ACC112 (cell line): ENCODE data around the gene MINDY4.

Experiments
- H2AFZ ChIP-seq: fragments of 200-600 bp; sonication (generic); one replicate; pipeline ENCODE4 v1.6.0; 2017; ENCODE audit warnings: antibody characterized with exemption, low read length; ENCODE audit not compliant: unreplicated experiment
- H3K27ac ChIP-seq: fragments of 200-600 bp; sonication (generic); 2 replicates; pipeline ENCODE4 v1.5.1; 2014; ENCODE audit warnings: low read depth, mild to moderate bottlenecking, antibody characterized with exemption, low read length, moderate library complexity
- H3K27me3 ChIP-seq: fragments of 200-600 bp; sonication (generic); 2 replicates; pipeline ENCODE4 v1.6.1; 2014; ENCODE audit warnings: mild to moderate bottlenecking, antibody characterized with exemption, low read length, moderate library complexity, mixed read lengths; ENCODE audit not compliant: insufficient read depth
- H3K36me3 ChIP-seq: fragments of 200-600 bp; sonication (generic); 2 replicates; pipeline ENCODE4 v1.6.1; 2016; ENCODE audit warnings: mild to moderate bottlenecking, antibody characterized with exemption, low read length, moderate library complexity, mixed read lengths; ENCODE audit not compliant: insufficient read depth
- H3K4me1 ChIP-seq: fragments of 200-600 bp; sonication (generic); one replicate; pipeline ENCODE4 v1.6.1; 2016; ENCODE audit warnings: low read length, mixed read lengths; ENCODE audit not compliant: insufficient read depth, unreplicated experiment, control insufficient read depth
- H3K4me3 ChIP-seq: fragments of 200-600 bp; sonication (generic); 2 replicates; pipeline ENCODE4 v1.5.1; 2014; ENCODE audit warnings: mild to moderate bottlenecking, low read depth, low read length
- H3K79me2 ChIP-seq: fragments of 200-600 bp; sonication (generic); one replicate; pipeline ENCODE4 v1.6.0; 2016; ENCODE audit warnings: low read length; ENCODE audit not compliant: control insufficient read depth, unreplicated experiment, insufficient read depth

Gene MINDY4

DNA sequence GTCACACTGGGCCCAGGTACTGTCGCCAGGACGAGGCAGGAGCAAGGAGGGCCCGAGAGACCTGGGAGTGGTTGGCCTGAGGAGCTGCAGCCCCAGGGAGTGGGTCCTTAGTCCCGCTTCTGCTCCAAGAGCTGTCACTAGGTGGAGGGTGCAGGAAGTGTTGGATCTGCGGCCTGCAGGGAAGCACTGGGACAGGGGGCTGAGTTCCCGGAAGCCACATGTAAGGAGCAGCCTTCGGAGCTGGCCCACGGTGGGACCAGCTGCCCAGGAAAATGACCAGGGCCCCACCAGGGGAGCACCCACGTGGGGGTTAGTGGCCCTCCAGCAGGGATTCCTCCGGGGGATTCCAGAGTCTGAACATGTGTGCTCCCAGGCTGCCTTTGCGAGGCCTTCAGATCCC, 131.2 kb downstream of the MINDY4 start:
- Histone ChIP-seq H2AFZ (no peak overlapping the region), H3K4me3 (no peak overlapping the region), H3K36me3 (no peaks in the 10 kb centered on the region), H3K27ac (no peak overlapping the region), H3K27me3 (no peaks in the 10 kb centered on the region; the same call in 1 of the 2 replicates), H3K79me2 (no peaks in the 10 kb centered on the region), H3K4me1 (peaks cover 12% of the 10 kb centered on the region)

DNA sequence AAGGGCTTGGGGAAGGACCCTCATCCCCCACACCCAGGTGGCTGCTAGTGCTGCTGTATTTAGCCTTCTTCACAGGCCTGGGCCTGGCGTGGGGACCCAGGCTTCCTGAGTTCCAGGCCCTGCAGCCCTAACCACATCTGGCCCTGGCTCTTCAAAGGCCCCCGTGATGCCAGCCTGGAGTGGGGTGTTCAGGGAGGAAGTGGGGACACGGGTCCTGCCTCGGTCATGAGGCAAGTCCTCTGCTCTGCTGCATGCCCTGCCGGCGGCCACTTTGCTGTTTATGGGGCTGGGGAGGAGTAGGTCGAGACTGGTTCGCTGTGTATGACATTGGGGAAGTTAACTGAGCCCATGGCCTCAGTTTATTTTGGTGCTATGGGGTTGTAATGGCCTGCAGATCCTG, 131.9 kb downstream of the MINDY4 start:
- no peaks in the 10 kb centered on the region; the same call in 1 of the 2 replicates for H3K27me3 ChIP-seq
- H3K4me1 ChIP-seq: peaks cover 12% of the 10 kb centered on the region
- H3K79me2 ChIP-seq: no peaks in the 10 kb centered on the region
- no peaks in the 10 kb centered on the region for H3K36me3 ChIP-seq
- no peak overlapping the region for H2AFZ ChIP-seq
- H3K4me3 ChIP-seq: no peak overlapping the region
- no peak overlapping the region for H3K27ac ChIP-seq

DNA sequence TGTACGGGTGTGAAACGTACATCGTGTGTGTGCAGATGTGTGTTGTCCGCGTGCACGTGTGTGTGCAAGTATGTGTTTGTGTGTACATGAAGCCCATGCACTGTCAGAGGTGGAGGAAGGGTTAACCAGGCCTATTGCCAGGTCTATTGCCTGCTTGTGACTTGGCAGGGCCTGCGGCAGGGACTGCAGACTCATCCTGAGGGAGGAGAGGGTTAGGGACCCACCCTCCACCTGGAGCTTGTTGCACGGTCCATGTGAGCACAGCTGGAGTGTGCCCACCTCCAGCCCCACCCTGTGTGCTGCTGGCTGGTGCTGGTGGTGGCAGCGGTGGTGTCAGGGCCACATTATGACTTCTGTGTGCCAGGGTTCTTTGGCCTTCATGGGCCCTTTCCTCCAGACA, 133.3 kb downstream of the MINDY4 start:
- Histone ChIP-seq H3K79me2 (no peaks in the 10 kb centered on the region), H3K36me3 (no peaks in the 10 kb centered on the region), H3K27ac (no peak overlapping the region), H2AFZ (no peak overlapping the region), H3K27me3 (no peaks in the 10 kb centered on the region), H3K4me3 (no peak overlapping the region), H3K4me1 (peaks cover 12% of the 10 kb centered on the region)

DNA sequence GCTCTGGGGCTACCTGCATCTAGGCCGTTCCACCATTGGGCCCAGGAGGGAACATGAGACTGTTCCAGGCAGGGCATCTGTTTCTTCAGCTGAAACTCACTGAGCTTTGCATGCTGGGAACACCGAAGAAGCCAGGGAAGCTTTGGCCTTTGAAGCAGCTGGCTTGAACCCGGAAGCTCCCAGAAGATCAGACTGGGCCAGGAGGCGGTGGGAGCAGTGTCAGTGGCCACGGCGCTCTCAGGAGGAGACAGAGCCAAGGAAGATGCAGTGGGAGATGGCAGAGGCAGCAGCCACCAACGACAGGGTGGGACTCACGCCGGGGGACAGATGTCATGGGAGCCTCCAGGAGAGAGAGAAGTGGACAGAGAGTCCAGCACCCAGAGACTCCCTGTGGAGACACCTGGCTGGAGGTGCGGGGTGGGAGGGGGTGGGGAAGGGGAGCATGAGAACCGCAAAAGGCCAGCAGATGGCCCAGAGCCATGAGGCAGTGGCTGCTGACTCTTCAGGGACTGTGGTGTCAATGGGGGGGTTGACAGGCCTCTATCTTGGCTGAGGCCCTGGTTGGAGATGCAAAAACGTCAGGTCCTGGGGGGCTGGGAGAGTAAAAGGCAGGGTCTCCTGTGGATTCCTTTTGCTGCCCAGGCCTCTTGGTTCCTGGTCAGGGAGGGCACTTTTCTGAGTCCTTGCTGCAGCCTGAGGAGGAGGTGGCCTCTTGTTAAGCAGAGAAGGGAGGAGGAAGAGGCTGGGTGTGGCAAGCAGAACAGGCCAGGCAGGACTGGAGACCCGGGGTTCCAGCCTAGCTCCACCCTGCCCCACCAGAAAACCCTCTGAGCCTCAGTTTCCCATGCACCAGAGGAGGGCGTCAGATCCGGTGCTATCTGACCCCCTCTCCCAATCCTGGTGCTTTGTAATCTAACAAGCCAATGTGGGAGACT, 134.1 kb downstream of the MINDY4 start:
- H3K27me3 ChIP-seq: no peaks in the 10 kb centered on the region
- peaks cover 12% of the 10 kb centered on the region for H3K4me1 ChIP-seq
- H3K4me3 ChIP-seq: no peak overlapping the region
- no peak overlapping the region for H3K27ac ChIP-seq
- H2AFZ ChIP-seq: no peak overlapping the region
- H3K79me2 ChIP-seq: no peaks in the 10 kb centered on the region
- no peaks in the 10 kb centered on the region for H3K36me3 ChIP-seq

DNA sequence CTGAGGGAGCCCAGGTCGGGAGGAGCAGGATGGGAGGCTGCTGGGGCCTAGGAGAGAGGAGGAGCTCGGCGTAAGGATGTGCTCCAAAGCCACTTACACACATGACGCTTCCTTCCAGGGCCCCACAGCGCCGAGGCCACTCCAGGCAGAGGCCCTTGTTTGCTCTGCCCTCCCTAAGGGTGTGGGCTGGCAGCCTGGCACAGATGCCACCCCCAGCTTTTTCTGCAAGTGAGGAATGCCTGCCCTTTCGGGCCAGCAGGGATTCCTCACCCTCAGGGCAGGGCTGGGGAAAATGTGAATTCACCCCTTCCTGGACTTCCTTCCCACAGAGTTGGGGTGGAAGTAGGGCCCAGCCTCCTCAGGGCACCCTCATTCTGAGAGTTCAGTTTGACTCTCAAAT, 134.8 kb downstream of the MINDY4 start:
- no peaks in the 10 kb centered on the region for H3K36me3 ChIP-seq
- H2AFZ ChIP-seq: no peak overlapping the region
- no peak overlapping the region for H3K27ac ChIP-seq
- H3K4me3 ChIP-seq: no peak overlapping the region
- no peaks in the 10 kb centered on the region for H3K27me3 ChIP-seq
- no peaks in the 10 kb centered on the region for H3K79me2 ChIP-seq
- H3K4me1 ChIP-seq: peaks cover 12% of the 10 kb centered on the region

DNA sequence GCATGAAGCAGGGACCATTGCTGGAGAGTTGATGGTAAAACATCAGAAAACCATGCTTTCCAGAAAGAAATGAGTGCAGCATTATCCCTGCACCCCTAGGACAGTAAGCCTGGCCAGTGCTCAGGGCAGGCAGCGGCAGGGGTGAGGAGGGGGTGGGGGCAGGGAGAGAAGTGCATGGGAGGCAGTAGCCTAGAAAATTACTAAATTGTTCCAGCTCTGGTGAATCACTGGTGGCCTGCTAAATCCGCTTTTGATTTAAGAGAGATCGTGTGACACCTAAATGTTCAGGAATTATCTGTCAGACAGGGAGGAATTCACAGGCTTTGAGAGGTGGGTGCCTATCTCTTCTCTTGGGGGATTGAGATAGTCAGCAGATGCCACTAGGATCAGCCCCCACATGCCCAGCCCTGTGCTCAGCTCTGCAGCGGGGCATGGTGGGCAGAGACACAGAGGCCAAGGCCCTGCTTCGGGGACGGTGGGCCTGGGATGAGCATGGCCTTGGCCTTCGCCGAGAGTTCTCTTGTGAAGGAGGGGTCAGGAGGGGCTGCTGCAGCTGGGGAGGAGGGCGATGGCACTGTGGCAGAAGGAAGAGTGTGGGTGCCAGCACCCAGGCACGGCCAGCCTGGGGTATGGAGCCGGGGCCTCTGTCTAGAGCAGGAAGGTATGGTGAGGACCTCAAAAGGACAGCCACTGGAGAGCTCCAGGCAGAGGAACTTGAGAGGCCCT, 135.5 kb downstream of the MINDY4 start:
- H3K27ac ChIP-seq: no peak overlapping the region
- no peak overlapping the region for H3K4me3 ChIP-seq
- no peaks in the 10 kb centered on the region for H3K27me3 ChIP-seq
- H3K4me1 ChIP-seq: peaks cover 12% of the 10 kb centered on the region
- no peaks in the 10 kb centered on the region for H3K79me2 ChIP-seq
- H3K36me3 ChIP-seq: no peaks in the 10 kb centered on the region
- H2AFZ ChIP-seq: no peak overlapping the region

DNA sequence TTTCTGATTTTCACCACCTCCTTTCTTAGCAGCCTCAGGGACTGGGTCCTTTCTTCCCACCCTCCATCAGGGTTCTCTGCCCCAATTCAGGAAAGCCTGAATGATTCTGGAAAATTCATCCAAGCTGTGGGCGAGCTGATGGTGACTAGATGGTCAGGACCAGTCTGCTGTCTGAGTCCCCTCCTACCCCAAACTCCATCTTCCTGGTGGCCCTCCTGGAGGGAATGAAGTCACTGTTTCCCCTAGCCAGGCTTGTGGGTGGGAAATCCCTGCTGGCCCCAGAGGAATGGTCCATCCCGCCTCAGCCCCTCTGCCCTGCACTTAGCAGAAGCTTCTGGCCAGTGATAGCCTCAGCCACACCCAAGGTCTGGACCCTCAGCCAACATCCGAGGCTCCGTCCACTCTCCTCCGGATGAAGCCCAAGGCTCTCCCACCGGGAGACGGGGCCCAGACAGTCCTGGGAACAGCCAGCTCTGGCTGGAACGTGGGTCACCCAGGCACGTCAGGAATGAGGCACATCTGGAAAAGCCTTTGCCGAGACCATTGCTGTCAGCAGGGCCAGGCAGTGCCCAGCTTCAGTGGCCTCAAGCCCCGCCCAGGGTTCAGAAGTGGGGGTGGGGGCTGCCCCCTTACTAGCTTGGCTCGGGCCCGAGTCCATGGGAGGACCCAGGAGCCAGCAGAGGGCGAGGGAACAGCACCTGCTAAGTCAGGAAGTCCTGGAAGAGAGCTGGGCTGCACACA, 136.5 kb downstream of the MINDY4 start:
- Histone ChIP-seq H3K27ac (no peak overlapping the region), H3K79me2 (no peaks in the 10 kb centered on the region), H3K4me1 (peaks cover 12% of the 10 kb centered on the region), H3K4me3 (no peak overlapping the region), H2AFZ (no peak overlapping the region), H3K36me3 (no peaks in the 10 kb centered on the region), H3K27me3 (no peaks in the 10 kb centered on the region)

DNA sequence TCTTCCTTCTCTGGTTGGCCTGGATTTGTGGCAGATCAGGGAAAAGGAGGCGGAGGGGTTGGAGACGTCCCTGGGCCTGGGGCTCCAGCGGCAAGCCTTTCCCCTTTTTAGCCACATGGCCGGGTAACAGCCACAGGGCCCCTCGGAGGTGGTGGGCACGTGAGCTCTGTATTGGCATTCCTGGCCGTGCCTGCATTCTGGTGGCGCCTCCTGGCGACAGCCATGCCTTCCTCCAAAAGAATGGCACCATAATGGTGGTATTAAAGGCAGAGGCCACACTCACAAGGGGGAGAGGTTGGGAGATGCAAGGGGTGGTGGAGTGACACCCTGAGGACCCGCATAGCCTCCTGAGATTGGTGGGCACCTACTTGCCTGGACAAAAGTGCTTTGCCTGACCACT, 137.5 kb downstream of the MINDY4 start:
- Histone ChIP-seq H3K27ac (no peak overlapping the region), H2AFZ (no peak overlapping the region), H3K4me1 (peaks cover 13% of the 10 kb centered on the region), H3K4me3 (no peak overlapping the region), H3K79me2 (no peaks in the 10 kb centered on the region), H3K36me3 (no peaks in the 10 kb centered on the region), H3K27me3 (no peaks in the 10 kb centered on the region)

DNA sequence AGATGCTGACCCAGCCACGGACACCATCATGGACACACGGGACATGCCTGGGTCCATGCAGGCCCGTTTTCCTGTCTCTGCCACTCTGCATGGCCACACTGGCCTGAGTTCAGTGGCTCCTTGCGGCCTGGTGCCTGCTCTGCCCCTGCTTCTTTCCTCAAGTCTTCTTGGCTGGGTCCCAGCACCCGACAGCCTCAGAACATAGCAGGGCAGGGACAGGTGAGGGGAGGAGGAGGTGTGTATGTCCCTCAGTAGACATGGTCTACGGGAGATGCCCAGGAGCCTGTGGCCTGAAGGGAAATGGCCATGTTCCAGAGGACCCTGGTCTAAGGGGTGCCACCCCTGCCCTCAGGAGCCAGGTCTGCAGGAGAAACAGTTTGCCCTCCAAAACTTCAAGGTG, 138.2 kb downstream of the MINDY4 start:
- H3K79me2 ChIP-seq: no peaks in the 10 kb centered on the region
- no peaks in the 10 kb centered on the region for H3K27me3 ChIP-seq
- H2AFZ ChIP-seq: no peak overlapping the region
- H3K36me3 ChIP-seq: no peaks in the 10 kb centered on the region
- H3K27ac ChIP-seq: no peak overlapping the region
- peaks cover 21% of the 10 kb centered on the region for H3K4me1 ChIP-seq
- no peak overlapping the region for H3K4me3 ChIP-seq

DNA sequence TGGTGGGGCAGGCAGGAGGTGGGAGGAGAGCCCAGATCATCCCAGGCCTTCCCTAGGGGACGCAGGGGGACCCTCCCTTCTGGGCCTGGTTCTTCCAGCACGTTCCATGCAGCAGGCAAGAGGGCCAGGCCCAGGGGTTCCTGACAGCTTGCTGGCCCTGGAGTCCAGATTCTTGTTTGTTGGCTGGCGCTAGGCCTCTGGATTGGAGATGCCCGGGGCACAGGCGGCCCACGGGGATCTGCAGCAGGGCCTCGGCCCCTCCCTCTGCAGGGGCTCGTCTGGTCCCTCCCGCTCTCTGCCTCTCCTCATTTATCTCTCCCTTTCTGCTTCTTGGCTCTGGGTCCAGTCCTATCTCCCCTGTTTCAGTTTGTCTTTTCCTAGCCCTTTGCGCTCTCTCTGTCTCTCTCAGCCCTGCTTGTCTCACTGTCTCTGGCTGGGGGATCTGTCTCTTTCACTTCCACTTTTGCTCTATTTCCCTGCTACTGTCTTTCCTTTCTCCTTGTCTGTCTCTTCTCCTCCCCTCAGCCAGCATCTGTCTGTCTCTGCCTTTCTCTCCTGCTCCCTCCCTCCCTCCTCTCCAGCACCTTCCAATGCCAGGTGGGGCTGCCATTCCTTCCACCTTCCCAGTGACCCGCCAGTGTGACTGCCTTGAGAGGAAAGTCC, 139.3 kb downstream of the MINDY4 start:
- H3K4me1 ChIP-seq: peaks cover 32% of the 10 kb centered on the region
- H3K36me3 ChIP-seq: no peaks in the 10 kb centered on the region
- H3K27ac ChIP-seq: no peak overlapping the region
- H3K79me2 ChIP-seq: no peaks in the 10 kb centered on the region
- H2AFZ ChIP-seq: no peak overlapping the region
- H3K27me3 ChIP-seq: no peaks in the 10 kb centered on the region
- H3K4me3 ChIP-seq: no peak overlapping the region
